Fibroblast of gingiva (primary cell): ENCODE measurements around the gene ANKFN1.

Source experiments
- DNase-seq: peaks from one replicate; pipeline ENCODE4 v3.0.0-alpha.2; 2011; ENCODE audit warnings: low read depth

ANKFN1 gene

DNA sequence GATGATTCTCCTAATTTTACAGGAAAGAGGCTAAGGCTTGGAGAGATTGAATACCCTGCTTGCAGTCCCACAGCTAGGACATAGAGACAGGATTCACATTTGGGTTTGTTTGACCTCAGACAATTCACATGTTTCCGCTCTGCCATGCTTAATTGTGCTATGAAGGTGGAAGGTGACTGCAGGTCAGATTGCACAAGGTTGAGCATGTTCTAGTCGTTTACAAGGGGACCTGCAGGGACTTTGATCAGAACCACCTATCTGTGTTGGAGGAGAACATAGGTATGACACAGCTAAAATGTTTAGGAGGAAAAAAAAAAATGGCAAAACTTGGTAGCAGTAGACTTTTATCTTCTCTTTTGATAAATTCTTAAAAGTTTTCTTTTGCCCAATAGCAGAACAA, 4.9 kb upstream of the ANKFN1 start:
- no peak for DNase-seq

DNA sequence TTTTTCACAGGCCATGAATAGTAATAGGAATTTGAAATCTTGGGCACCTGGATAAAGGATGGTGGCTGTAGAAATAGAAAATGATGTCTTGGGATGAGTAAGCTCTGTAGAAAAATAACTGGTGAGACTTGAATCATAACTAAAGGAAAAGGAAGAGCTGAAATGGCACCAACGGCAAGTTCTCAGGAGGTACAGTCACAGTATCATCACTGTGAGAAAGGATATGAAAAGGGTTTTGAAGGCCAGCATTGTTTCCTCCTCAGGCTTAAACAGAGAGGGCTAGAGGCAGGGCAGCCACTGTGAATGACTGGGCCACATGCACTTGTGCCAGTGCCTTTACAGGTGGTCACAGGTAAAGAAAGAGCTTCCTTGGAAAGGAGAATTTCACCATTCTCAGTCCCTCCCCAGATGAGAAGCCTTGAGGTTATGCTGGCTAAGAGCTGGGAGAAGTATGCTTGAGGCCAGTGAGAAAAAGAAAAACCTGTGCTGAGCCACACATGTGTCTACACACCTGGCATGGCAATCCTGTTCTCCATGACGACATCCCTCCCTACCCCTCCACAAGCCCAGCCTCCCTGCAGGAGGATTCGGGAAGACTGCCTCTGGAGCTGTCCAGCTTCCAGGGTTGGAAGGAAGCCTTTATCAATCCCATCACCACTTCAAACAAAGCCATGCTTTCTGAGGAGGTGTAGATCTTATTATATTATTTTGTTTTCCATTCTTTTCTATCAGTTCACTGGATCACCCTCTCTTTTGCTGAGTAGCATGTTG, 3.8 kb upstream of the ANKFN1 start:
- DNase-seq, result no peak

DNA sequence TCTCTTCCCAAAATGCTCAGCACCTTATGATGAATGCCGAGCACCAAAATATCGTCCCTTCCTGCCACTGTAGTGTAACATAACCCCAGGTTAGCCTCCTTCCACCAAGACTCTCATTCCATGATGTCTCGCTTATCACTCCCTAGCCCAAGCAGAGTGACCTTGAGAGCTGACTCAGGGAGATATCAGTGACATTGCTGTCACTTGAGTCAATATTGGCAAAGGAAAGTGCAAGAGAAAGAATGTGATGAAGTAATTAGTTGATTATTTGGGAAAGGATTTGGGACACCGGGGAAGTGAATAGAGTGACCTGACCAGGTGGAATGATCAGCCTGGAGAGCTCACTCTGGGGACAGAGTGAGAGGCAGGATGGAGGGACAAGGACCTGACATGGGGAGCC, 2.6 kb upstream of the ANKFN1 start:
- no peak for DNase-seq

DNA sequence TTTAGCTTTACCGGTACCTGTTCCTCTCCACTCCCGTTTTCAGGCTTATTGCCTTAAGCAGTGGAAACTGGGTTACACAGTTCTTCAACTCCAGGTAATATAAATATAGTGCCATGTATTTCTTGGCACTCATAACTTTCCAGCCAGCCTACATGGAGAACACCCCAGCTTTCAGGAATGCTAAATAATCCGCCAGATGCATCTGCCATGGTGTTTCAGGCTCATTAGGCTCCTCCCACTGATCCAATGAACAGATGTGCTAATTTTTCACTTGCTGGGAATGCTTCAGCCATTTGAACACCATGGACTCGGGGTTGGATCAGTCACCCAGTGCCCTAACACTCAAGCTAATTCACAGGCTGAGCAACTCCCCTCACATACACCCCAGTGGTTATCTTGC, 4.6 kb downstream of the ANKFN1 start:
- DNase-seq, result no peak

DNA sequence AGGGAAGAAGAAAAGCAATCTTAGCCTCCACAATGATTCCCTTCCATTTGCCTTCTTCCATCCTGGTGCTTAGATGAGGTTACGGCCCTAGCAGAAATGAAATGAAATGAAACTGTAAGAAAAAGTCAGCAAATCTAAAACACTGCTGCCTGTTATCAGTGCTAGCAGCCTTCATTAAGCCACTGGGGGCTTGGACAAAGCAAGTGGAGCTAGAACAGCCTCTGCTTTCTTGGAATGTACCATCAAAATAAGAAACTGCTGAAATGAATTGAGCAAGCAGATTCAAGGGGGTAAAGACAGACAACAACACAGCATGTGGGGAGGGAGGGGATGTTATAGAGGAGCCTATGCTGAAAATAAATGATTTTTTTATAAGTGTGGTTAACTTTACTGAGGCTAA, 5.1 kb downstream of the ANKFN1 start:
- DNase-seq, result no peak

DNA sequence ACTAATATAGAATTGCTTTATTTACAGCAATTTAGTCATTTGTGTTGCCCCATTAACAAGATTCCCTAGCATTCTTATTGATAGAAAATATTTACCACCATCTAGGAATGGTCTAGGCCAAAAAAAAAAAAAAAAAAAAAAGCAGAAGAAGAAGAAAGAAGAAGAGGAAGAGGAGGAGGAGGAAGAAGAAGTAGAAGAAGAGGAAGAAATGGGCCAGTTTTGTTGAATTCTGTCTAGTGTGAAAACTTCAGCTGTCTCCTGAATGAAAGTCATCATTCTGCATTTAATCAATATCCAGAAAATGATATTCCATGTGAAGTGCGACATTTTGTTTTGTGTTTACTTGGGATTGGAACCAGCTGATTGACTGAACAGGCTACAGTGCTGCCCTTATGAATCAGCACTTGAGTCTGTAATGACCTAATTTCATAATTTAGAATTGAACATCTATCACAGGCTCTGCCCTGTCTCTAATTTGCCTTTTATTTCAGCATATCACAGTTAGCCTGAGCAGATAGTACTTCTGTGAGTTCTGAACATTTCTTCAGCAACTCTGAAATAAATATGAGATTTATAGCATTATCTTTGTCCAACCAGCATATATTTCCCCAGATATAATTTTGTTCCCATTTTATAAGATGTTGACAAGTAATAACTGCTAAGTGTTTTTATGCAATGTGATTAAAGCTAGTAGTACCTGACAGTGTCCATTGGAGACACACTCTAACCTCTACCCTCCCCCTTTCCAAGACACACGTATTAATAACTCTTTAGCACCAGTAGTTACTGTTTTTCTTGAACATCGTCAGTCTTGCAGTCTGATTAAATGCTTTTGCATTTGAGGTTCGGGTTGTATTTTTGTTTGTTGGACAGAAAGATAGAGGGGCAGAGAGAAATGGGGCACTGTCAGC, 5.9 kb downstream of the ANKFN1 start:
- no peak for DNase-seq

DNA sequence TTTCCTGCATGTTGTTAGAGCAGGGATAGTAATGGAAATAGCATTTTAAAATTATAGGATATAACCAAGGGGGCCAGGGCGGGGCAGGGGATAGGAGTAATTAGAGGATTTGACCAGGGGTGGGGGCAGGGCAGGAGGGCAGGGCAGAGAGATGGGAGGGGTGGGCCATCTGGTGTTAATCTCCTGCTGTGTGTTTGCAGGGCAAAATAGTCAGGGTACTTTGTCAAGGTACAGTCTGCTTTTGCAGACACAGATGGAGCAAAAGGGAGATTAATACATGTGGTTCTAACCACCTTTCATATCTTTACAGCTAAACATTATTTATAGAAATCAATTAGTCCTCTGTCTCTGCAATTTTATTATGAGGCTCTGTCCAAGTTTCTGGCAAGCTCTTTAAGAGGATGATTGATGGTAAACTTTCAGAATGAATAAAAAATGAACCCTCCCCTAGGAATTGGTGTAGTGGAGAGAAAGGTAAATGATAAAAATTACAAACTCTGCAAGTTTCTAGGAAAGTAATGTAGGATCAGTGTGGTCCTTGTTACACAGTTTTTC, 6.6 kb downstream of the ANKFN1 start:
- no peak for DNase-seq

DNA sequence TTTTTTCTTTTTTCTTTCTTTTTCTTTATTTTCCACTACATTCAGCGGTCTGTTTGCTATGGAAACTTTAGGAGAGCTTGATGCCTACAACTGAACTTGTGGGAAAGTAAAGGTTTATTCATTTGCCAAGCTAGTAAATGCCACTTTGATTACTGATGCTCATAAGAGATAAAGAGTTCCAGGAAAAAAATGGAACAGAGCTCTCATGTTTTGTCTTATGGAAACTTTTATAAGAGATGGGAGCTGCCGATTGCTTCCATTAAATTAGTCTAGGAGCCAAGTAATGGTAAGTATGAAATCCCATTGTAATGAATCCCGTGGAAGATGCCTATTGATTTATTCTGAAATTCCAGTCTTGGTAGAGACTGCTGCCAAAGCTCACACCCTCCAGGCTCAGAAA, 7.1 kb downstream of the ANKFN1 start:
- no peak for DNase-seq

DNA sequence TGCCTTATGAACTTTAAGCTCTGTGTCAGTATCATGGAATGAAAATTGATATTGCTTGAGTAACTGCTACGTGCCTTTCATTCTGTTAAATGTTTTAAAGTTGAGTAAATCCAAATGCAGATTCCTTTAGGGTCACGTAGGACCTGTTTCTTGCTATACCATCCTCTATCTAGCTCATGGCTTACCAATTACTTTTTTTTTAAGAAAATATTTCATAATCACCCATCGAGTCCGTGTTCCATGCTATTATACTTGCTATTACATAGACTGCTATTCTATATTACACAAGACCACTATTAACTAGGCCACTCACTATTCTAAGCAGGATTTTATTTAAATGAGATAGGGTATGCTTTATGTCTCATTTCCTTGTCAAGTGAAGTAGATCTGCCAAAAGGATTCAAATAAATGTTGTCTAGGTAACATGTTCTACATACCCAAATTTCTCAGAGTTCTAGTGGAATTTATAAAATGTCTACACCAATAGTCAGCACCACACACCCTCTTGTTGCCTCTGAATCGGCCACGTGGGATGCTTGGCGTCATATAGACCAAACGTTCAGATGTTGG, 11.9 kb downstream of the ANKFN1 start:
- DNase-seq, result peak; percentile 55

DNA sequence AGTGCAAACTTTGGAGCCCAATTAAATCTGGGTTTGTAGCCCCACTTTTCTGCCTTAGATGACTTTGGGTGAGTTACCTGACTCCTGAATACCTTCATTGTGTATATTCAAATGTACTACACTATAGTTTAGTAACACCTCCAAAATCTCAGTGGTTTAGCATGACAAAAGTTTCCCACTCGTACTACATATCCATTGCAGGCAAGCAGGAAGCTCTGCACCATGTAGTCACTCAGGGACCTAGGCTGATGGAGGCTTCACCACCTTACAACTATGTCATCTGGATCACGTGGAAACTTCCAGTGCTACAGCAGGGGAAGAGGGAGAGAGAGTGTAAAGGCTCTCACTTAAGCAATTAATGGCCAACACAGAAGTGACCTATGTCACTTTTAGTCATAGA, 14.2 kb downstream of the ANKFN1 start:
- DNase-seq, result no peak

DNA sequence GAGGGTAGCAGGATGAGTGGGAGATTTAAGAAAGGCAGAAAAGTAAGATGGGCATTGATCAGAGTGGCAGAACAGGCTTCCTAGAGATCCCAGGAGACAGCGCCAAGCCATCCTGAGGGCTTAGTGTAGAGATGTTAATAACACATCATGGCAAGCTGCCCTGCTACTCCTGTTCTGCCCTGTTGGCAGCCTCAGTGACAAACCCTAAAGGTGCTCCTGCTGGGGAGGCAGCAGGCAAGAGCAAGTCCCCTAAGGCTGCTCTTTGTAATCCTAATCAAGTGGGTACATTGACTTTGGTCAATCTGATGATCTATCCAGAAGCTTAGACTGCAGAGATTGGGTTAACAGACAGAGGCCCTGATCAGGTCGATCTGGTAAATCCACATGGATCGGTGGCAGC, 16.3 kb downstream of the ANKFN1 start:
- DNase-seq, result no peak

DNA sequence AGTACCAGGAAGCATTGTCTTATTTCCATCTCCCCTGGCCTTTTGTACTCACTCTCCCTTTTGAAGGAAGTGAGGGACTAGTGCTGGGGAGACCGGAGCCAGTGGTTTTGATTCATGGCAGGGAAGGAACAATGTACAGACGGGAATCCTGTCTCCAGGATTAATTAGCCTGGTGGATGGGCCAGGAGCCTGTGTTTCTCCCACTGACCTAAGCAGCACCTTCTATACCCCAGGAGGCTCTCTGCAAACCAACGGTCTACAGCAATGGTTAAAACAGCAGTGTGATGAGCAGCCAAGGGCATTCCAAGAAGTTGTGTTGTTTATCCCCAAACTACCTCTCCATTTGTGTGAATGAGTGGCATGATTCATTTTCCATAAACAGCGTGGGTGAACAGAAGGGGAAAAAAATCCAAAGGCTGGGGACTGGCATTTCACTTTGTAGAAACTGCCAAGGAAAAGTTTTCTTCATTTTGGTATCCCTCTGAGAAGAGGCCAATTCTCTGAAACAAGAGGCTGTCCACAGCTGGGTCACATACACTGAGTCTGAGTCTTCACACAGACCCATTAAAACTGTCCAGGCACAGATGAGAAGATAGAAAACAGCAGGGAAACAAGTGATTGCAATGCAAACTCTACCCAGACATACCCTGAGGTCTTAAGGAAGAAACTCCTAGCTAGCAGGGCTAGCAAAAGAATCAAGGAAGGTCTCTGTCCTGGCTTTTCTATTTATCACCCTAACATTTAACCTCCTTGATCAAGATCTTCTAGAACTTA, 18.1 kb downstream of the ANKFN1 start:
- no peak for DNase-seq

DNA sequence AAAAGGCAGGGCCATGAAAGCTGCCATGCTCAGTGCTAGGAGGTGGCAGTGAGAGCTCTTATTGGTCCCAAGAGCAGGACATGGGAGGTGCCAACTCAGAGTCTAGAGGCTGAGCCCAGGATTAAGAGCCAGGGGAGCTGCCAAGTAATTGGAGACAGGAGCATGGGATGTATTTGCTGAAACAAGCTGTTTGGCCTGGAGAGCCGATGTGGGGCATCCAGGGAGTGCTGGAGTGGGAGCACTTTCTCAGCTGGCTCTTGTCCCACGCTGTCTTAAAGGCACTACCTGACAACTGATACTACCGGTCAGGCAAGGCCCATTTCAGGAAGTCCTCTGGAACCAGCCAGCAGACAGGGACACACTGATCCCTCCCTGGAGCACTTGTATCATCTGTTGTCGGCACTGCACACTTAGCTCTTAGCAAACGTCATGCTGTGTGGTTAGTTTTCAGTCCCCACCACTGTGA, 19.3 kb downstream of the ANKFN1 start:
- peak; percentile 12 for DNase-seq

DNA sequence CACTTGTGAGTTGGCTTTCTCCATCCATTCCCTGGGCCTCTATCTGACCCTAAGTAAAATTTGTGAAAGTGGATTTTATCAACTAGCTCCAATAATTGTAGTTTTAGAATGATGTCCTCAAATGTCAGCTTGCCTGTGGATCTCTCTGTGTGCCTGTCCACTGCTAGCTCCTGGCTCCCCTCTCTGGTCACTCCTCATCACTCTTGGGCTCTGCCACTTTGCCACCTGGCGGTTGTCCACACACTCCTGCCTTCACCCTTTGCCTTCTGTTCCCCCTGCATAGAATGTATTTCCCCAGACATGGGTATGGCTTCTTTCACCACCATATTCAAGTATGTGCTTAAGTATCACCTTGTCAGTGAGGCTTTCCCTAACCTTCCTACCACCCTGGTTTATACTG, 19.8 kb downstream of the ANKFN1 start:
- DNase-seq, result no peak

DNA sequence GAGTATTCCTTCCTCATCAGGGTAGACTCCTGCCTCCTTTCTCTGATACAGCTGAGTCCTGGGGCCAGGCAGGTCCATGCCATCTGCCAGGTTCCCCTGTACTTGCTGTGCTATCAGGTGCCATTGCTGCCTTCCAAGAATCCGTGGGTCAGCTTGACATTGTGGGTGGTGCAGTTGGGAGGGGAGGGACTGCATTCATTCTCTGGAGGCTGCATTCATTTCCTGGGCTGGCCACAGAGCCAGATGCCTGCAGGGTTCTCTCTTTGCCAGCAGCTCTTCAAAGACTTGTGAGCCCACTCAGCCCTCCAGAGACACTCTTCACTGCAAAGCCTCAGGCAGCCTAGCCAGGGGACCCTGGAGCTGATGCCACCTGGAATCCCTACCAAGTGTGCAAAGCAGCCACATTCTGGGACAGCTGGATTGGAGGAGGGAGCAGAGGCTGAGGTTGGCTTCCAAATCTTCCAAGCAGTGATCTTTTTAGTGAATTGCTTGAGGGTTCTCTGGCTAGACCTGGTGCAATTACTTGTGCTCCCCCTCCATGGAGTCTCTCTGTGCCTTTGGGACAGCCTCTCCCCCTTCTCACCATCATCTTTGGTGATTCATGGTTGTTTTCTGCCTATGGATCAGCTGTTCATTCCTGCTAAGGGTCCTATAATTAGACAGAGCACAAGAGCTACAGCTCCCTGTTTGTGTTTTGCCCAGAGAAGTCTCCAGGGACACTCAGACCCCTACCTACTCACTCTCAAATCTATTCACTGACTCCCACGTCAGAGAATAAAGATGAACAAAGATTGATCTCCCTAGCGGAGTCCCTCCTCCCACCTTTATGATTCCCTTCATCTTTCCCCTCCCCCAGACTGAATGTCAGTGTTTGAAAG, 20.9 kb downstream of the ANKFN1 start:
- DNase-seq, result no peak

DNA sequence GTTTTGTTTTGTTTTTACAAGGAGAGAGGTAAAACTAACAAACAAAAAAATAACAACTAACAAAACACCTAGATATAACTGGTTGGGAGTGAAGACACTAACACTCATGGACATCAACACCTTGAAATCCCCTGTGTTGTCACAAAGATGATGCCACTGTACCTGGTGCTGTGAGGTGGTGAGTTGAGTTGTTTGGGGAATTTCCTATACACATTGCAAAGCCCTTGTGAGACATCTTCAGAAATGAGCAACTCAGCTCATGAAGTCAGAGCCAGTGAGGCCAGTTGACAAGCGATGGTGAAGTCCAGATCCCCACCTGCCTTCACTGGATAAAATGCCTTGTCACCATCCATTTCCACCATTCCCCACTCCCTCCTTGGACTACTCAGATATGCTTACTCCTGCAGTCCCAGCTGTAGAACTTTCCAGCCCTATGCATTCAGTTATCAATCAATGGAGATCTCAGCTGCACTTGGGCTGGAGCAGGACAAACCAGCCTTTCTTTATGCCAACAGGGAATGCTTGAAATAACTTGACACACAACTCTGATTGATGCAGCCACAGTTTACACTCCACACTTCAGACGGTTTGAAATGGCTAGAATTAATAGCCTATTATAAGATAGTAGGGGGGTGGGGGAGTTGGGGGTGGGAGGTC, 22.2 kb downstream of the ANKFN1 start:
- no peak for DNase-seq

DNA sequence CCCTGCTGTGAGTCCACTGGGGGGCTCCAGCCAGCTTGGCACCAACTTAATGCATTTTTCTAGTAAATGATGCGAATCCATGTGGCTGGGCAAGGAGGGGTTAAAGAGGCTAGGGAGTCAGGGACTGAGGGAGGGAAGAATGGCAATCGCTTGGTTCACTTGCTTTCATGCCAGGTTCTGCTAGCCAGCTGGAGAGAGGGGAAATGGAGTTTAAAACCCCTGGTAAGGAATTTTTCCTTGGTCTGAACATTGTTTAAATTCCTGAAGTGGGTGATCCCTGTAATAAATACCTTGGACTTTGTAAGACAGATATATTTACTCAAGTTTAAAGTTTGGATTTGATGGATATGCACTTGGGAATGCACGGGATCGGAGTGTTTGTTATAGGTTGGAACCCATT, 22.8 kb downstream of the ANKFN1 start:
- no peak for DNase-seq

DNA sequence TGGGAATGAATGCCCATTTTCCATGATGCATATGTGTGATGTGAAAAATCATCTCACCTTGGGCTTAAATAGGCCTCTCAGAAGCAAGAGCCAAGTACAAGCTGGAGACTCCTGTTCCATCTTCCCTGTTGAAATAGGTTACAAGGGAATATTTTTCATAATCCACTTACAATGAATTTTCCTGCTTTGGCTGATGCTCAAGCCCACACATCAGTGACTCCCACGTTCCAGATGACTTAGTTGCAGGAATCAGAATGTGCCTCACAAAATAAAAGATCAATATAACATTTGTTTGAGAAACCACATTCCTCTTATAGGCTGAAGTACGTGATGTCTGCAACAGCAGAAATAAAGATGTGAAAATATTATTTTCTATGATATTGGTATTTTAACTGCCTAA, 24.1 kb downstream of the ANKFN1 start:
- no peak for DNase-seq

DNA sequence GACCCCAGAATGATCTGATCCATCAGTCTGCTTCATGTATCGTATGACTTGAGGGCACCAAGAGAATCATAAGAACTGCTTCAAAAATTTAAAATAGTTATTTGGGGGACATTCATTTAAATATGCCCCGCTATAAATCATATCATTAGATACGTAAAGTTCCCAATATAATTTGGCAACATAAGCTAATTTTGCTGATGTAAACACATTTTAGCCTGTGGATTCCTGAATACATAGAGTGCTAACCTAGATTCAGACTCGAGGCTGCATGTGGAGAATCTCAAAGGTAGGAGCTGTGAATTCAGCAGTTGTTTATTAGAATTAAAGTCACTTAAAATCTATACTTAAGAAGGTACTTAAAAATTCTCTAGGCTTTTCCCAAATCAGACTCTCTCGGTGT, 24.9 kb downstream of the ANKFN1 start:
- DNase-seq, result no peak

DNA sequence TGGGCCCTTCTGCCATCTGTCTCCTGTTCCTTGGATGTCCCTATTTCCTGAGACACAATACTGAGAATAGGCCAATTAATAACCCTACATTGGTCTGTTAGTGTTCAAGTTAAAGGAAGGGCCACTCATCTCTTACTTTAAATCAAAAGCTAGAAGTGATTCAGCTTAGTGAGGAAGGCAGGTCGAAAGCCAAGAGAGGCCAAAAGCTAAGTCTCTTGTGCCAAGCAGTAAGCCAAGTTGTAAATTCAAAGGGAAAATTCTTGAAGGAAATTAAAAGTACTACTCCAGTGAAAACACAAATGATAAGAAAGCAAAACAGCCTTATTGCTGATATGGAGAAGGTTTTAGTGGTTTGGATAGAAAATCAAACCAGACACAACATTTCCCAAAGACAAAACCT, 28.8 kb downstream of the ANKFN1 start:
- no peak for DNase-seq
